ENCODE results near the gene PNKD.

- TF ChIP-seq CTCF (IDR thresholded peaks at IDR 0.05; ENCODE audit: low read depth, low read length) (no peak), POLR2A (IDR thresholded peaks at IDR 0.05; ENCODE audit: extremely low read depth, insufficient read length) (no peak)
These were observed 124.2 kb downstream of the PNKD start for GRCh38 chr2:218394298-218395089.

Measured in NB4 (cell line).